HCEC 1CT (cell line): ENCODE results near the gene ZSCAN2.
"Not testable (repeated sequence)": the region's sequence is repeated elsewhere in the genome, so short reads cannot be mapped to it uniquely, and the experiment has no call there.

Experiments
- DNase-seq: peaks from one replicate; pipeline ENCODE4 v3.0.0-alpha.2; 2017

The ZSCAN2 gene

GRCh38 chr15:84599906-84600305, 903 bp upstream of the ZSCAN2 start:
- DNase-seq = no peak

- peak; percentile 87 for DNase-seq
These were observed 500 bp upstream of the ZSCAN2 start for GRCh38 chr15:84600331-84600686.

- DNase-seq = no peak
These were observed 688 bp downstream of the ZSCAN2 start for GRCh38 chr15:84601555-84601838.

- no peak for DNase-seq
These were observed 3.0 kb downstream of the ZSCAN2 start for GRCh38 chr15:84603630-84604379.

GRCh38 chr15:84604826-84605553, 4.2 kb downstream of the ZSCAN2 start:
- no peak for DNase-seq

GRCh38 chr15:84605554-84605882, 4.7 kb downstream of the ZSCAN2 start:
- no peak for DNase-seq

GRCh38 chr15:84606653-84607120, 5.9 kb downstream of the ZSCAN2 start:
- DNase-seq = no peak

- DNase-seq = no peak
These were observed 8.0 kb downstream of the ZSCAN2 start for GRCh38 chr15:84608707-84609284.

GRCh38 chr15:84609818-84610525, 9.2 kb downstream of the ZSCAN2 start:
- DNase-seq = no peak

GRCh38 chr15:84611631-84612030, 10.8 kb downstream of the ZSCAN2 start:
- no peak for DNase-seq

- DNase-seq = no peak
These were observed 15.4 kb downstream of the ZSCAN2 start for GRCh38 chr15:84616235-84616634.

GRCh38 chr15:84620626-84621025, 19.8 kb downstream of the ZSCAN2 start:
- no peak for DNase-seq

GRCh38 chr15:84621358-84621979, 20.7 kb downstream of the ZSCAN2 start:
- no peak for DNase-seq

- DNase-seq = no peak
These were observed 23.6 kb downstream of the ZSCAN2 start for GRCh38 chr15:84624359-84624758.

- DNase-seq = no peak
These were observed 24.3 kb downstream of the ZSCAN2 start for GRCh38 chr15:84625123-84625522.

GRCh38 chr15:84629033-84629432, 28.2 kb downstream of the ZSCAN2 start:
- no peak for DNase-seq

- no peak for DNase-seq
These were observed 31.0 kb downstream of the ZSCAN2 start for GRCh38 chr15:84631706-84632272.

GRCh38 chr15:84633311-84634227, 32.8 kb downstream of the ZSCAN2 start:
- DNase-seq = peak; percentile 61

GRCh38 chr15:84634228-84634837, 33.5 kb downstream of the ZSCAN2 start:
- DNase-seq = no peak

GRCh38 chr15:84638103-84638502, 37.3 kb downstream of the ZSCAN2 start:
- peak; percentile 17 for DNase-seq

GRCh38 chr15:84641871-84642270, 41.1 kb downstream of the ZSCAN2 start:
- not testable (repeated sequence) for DNase-seq
